HG03097 (cell line): ENCODE measurements around the gene RNASE7.
A peak's percentile ranks its signal among the peaks of the same experiment; 100 is the strongest.

Experiments used
- ATAC-seq: cut with Tn5 transposase; IDR thresholded peaks from one replicate; pipeline ENCODE4 v1.9.1; 2021; ENCODE audit not compliant: unreplicated experiment, low FRiP score

RNASE7 gene

DNA sequence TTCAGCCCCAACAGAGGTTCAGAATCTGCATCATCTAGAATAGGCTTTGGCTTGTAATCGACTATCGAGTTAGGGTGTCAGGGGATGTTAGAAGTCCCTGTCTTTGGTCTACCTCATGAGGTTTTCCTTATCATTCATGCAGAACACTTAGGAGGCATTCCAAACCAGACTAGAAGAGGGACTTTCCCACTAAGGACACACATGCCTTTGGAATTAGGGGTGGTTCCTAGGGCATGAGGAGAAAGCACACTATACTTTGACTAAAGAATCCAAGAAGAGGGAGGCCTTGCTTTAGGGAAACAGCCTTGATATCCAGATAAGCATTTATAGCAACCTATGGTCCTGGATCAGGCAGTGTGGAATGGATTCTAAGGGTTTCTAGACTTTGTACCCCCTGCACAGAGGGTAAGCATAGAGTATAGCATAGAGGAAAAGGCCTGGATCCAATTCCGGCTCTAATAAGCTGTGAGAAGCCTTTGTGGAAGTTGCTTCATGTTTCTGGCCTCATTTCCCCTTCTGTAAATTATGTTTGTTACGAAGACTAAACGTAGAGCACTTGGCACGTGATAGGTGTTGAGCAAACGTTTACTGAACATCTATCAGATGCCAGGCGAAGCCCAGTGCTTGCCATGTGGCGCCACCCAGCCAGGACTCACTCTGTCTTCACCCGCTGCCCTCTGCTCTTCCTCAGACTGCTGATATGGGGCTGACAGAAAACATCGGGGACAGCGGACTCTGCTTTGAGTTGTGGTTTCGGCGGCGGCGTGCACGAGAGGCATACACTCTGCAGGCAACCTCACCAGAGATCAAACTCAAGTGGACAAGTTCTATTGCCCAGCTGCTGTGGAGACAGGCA lies 43.1 kb downstream of the RNASE7 start:
- ATAC-seq = no peak

DNA sequence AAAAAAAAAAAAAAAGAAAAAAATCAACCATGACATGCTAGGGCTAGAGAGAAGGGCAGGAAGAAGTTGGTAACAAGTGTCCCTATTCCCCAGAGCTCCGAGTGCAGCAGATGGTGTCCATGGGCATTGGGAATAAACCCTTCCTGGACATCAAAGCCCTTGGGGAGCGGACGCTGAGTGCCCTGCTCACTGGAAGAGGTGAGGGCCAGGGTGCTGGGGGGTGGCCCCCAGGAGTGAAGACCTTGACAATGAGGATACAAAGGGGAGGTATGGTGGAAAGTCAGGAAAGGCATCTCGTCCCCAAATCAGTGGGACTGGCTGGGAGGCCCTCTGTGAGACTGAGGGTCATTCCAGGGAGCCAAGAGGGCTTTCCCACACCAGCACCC lies 44.7 kb downstream of the RNASE7 start:
- no peak for ATAC-seq

DNA sequence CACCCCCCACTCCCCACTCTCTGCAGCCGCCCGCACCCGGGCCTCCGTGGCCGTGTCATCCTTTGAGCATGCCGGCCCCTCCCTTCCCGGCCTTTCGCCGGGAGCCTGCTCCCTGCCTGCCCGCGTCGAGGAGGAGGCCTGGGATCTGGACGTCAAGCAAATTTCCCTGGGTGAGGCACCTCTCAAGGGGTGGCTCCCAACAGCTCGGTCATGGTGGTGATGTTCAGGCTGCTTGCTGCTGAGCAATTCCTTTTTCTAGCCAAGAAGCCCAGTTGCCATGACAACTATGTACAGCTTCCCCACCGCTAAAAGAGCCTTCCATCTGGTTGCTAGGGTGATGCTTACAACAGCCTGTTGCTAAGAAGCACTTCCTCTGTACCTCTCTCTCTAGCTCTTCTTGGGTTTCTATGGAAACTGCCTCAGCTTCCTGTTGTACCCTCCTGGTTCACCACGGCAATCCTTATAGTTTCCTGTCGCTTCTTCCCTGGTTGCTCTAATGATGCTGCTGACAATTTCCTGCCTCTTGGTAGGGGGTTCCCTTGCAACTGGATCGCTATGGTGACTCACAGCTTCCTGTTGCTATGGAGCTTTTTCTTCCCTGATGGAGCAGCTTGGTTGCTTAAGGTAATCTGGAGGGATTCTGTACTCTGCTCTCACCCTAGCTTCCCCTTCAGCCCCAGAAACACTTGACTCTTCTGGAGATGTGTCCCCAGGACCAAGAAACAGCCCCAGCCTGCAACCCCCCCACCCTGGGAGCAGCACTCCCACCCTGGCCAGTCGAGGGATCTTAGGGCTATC lies 45.3 kb downstream of the RNASE7 start:
- peak; percentile 57 for ATAC-seq

DNA sequence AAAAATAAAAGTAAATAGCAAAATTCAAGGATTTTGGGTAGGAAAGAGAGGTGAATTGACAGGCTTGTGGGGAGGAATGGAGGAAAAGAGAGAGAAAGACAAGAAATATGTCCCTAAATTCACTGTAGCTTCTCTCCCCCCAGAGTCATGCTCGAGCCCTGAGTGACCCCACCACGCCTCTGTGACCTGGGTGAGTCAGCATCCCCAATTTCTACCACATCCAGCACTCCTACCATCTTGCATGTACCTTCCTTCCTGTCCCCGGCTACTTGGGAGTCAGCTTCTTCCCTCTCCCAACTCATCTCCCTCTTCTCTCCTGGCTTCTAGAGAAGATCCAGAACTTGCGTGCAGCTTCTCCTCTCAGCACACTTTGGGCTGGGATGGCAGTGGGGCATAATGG lies 46.5 kb downstream of the RNASE7 start:
- no peak for ATAC-seq

DNA sequence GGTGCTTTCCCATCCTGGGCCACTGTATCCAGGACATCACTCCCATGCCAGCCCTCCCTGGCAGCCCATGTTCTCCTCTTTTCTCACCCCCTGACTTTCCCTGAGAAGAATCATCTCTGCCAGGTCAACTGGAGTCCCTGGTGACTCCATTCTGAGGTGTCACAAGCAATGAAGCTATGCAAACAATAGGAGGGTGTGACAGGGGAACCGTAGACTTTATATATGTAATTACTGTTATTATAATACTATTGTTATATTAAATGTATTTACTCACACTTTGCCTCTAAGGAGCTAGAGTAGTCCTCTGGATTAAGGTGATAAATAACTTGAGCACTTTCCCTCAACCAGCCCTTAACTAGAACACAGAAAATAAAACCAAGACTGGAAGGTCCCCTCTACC lies 47.1 kb downstream of the RNASE7 start:
- no peak for ATAC-seq

DNA sequence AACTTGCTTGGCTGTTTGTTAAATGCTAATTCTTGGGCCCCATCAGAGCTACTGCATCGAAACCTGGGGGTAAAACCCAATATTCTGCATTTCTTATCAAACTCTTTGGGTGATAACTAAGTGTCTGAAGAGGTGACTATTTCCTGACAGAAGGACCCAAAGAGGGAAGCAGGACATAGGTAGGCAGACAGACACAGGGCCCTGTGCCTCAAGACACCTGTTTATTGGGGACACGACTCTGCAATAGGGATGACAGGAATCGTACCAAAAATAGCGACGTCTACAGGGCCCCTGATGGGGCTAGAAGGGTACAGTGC lies 47.7 kb downstream of the RNASE7 start:
- no peak for ATAC-seq

DNA sequence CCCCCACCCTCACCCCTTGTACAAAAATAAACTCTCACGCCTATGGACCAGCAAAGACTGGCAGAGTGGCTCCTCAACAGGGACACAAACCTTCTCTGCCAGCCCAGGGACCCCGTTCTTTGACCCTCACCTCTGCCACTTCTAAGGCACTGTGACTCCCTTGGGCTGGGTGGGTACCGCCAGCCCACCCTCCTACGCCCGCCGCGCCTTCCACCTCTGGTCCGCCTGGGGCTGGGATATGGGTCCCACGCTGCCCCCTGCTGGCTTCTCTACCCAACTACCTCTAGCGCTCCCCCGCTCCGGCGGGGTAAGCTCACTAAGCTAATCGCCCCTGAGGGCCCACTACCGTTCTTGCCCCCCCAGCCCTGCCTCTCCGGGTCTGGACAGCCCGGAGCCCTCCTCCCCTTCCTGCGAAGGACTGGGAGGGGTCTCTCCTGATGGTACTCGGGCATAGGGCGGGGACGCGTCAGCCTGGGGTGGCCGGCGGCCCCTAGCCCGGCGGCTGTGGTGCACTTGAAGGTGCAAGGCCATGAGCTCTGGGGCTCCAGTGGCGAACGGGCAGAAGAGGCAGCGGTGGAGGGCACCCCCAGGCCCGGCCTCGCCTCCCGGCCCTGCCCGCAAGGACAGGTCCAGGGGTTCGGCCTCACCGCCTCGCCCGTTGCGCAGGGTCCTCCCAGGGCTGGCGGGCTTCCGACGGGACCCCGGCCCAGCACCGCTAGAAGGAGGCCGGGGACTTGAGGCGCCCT lies 48.2 kb downstream of the RNASE7 start:
- ATAC-seq = no peak

DNA sequence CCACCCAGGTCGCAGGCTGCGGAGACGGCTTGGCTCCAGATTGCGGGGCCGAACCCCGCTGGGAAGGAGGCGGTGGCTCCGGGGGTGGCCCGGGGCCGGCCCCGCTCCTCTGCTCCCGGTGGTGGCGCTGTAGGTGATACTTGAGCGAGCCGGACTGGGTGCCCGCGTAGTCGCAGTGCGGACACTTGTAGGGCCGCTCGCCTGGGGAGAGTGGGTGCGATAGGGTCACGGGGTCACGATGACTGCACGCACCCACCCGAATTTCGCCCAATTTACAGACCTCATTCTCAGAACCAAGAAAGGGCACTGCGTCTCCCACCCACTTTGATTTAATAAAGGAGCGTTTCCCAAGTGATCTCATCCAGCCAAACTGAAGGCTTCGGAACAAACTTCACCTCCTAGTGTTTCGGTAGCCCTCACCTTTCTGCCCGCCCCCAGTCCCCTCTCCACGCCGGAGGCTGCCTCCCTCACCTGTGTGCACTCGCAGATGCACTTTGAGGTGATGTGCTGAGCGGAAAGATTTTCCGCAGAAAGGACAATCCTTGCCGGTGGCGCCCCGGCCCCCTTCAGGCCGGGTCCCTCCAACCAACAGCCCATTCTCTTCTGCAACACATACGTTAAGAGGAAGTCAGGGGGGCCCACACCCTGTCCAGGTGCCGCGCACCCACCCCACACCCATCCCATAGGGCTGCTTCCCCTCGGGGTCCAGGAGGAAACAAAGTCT lies 48.9 kb downstream of the RNASE7 start:
- no peak for ATAC-seq

DNA sequence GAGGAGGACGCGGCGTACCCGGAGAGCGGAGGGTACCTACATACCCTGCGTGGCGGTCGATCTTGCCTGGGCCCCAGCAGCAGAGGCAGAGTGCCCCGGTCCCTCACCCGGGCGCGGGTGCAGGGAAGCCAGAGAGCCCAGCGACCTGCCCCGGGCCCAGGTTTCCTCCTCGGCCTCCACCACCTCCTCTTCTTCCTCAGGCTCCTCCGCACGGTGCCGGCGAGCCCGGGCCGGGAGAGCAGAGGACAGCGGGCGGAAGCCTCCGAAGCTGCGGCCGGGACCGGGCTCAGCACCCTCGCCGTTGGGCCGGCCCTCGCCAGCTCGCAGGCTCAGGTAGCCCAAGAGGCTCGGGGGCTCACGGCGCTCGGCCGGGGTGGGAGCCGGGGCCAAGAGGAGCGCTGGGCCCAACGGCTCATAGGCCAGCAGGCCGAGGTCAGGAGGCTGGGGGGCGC lies 49.7 kb downstream of the RNASE7 start:
- ATAC-seq = no peak

DNA sequence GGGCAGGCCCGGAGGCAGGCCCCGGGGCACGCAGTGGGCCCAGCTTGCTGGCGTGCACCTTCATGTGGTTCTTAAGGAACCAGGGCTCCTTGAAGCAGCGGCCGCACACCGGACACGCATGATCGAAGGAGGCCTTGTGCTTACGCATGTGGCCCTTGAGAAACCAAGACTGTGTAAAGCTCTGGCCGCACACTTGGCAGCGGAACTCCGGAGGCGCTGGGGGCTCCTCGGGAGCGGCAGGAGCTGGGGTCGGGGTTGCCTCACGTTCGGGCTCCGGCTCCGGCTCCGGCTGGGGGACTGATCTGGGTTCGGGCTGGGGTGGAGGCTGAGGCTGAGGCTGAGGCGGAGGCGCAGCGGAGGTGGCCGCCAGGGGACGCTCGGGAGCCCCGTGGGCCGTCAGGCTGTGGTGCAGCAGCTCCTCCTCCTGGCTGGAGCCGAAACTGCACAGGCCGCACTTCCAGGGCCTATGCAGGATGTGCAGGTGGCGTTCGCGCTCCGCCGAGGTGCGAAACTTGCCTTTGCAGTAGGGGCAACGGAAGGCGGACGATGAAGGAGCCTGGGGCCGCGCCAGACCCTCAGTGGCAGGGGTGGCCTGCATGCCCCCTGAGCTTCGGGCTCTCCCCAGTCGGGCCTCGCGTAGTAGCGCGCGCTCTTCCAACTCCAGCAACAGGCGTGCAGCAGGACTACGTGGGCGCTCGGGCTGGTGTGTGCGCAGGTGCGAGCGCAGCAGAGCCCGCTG lies 50.3 kb downstream of the RNASE7 start:
- ATAC-seq = peak; percentile 51

DNA sequence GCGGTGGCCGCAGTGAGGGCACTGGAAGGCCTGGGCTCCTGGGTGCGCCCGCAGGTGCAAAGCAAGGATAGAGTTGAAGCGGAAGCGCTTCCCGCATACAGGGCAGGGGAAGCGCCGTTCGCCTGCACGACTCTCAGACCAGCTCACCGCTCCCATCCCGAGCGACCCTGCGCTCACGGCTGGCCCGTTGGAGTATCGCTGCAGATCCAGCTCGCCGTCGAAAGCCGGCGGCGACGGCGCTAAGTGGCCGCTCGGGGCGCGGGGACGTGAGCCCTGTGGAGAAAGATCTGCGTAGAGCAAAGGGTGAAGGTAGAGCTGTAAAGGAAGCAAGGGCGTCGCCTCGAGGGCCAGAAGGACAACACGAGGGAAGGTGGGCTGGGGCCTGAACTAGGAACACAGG lies 50.9 kb downstream of the RNASE7 start:
- no peak for ATAC-seq
